NOMO-1 treated with dmso at 0.1 percent for 144 hours (cell line): Measurements from ENCODE around the gene XYLB.
"Not testable (repeated sequence)": the region's sequence is repeated elsewhere in the genome, so short reads cannot be mapped to it uniquely, and the experiment has no call there.

Source experiments
- DNase-seq: peaks from one replicate; lab custom pipeline; 2025; ENCODE audit not compliant: unreplicated experiment; lab: John Stamatoyannopoulos, UW

The XYLB gene

DNA sequence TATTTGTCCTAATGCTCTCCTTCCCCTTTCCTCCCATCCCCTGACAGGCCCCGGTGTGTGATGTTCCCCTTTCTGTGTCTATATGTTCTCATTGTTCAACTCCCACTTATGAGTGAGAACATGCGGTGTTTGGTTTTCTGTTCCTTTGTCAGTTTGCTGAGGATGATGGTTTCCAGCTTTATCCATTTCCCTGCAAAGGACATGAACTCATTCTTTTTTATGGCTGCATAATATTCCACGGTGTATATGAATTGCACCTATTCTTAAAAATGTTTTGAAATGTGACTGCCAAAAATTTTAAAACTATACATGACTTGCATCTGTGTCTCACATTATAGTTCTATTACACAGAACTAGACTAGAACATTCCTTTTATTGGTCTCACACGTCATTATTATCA, 25.9 kb upstream of the XYLB start:
- DNase-seq = not testable (repeated sequence)

DNA sequence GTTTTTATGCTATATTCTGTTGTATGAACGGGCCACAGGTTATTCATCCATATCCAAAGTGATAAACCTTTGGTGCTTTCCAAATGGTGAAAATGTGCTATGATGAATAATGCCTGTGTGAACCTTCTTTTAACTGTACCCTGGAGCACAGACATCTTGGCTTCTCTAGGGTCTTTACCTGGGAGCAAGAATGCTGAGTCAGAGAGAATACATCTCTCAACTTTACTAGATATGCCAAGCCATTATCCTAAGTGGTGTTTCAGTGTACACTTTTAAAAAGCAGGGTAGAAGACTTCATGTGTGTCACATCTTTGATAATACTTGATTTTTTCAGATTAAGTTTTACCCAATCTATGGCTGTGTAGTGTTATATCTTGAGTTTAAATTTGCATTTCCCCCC, 23.5 kb upstream of the XYLB start:
- DNase-seq = no peak

DNA sequence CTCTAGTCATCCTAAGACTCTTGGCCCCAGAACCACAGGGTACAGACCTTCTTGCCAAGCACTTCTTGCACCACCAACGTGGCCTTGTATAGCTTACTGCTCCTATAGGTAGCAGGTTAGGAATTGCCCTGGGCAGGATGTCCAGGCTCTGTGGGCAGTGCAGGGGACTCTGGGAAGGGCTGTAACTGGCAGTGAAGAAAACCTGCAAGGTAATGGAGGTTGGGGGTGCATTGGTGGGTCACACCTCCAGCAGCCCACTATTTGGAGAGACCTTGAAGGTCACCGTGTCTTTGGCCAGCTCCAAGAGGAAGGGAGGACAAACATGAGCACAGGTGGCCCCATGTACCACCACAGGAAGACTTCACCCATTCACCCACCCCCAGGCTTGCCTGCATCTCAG, 21.3 kb upstream of the XYLB start:
- DNase-seq = no peak

DNA sequence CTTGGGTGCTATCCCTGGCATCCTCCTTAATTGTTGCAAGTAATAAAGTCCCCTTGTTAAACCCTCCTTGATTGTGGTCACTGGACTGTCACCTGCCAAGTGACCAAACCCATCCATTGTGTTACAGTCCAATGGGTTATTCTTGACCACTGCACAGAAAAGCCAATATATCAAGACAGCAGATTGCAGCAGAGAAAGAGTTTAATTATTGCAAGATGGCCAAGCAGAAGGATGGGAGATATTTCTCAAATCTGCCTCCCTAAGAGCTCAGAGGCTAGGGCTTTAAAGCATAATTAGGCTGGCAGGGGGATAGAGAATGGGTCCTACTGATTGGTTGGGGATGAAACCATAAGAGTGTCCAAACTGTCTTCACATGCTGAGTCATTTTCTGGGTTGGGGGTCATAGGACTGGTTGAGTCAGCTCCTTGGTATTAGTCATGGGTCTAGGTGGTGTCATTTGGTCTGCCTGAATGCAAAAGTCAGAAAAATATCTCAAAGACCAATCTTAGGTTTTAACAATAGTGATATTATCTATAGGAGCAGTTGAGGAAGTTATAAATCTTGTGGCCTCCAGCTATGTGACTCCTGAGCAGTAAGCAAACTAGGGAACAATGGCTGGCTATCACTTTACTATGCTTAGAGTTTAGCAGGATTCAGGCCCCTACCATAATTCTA, 19.1 kb upstream of the XYLB start:
- DNase-seq = no peak

DNA sequence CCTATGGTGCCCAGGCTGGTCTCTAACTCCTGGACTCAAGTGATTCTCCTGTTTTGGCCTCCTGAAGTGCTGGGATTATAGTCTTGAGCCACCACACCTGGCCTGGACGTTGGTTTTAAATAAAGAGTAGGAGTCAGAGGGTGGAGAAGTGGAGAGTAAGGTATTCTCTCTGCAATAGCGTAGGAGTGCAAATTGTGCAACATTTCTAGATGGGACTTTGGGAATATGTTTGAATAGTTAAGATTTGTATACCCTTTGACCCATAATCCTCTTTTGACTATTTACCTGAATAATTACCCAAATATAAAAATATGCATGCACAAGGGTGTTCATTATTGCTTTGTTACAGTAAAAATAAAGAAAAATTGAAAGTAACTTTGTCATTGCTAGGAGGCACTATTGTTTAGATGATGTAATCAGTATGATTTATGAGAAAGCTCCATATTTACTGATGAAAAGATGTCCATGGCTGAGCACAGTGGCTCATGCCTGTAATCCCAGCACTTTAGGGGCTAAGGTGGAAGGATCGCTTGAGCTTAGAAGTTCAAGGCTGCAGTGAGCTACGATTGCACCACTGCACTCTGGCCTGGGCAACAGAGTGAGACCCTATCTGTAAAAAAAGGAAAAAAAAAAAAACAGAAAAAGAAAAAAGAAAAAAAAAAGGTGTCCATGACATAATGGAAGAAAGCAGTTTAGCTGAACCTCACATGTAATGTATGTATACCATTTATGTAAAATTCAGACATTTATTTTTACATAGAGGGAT, 15.1 kb upstream of the XYLB start:
- no peak for DNase-seq

DNA sequence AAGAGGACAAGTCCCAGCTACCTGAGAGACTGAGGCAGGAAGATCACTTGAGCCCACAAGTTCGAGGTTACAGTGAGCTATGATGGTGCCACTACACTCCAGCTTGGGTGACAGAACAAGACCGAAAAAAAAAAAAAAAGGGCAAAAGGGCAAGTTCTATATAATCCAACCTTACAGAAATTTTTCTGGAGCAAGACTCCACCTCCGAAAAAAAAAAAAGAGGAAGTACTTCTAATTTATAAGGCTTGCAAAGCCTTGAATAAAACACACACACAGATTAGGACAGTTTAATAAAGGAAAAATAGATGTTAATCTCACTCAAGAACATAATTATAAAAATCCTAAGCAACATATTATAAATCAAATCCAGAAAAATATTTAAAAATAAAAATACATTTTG, 14.4 kb upstream of the XYLB start:
- peak; percentile 37 for DNase-seq

DNA sequence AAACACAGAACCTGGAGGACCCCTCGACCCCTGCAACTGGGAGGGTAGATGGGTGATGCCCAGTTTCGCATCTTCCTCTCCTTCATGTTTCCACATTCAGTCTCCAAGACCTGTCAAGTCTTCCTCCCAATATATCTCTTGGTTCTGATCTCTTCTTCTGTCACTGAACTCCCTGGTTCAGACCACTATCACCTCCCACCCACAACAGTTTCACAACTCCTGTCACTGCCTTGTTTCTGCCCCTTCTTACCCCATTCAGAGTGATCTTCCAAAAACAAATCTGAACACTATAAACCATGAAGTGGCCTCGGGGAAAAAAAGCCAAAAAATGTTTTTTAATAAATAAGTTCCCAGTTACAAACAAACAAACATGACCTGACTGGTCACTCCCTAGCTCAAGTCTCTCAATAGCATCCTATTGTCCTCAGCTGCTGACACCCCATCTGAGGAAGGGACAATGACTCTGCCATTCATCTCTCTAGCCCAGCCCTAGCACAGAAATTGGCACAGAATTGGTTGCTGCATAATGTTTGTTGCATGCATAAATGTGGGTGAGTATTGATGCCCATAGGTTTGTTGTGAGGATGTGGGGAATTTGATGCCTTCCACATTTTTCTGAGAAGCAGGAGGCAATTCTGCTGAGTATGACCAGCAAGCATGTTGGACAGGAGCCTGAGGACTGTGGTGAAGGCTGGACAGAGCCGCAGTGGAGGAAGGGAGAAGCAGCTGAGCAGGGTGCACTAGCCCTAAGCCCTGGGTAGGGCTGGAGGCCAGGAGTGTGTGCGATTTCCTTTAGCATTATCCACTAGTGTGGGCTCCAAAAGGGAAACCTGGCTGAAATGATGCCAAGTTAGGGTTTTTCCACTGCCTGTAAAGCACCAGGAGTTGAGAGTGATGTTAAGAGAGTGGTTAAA, 12.2 kb upstream of the XYLB start:
- no peak for DNase-seq

DNA sequence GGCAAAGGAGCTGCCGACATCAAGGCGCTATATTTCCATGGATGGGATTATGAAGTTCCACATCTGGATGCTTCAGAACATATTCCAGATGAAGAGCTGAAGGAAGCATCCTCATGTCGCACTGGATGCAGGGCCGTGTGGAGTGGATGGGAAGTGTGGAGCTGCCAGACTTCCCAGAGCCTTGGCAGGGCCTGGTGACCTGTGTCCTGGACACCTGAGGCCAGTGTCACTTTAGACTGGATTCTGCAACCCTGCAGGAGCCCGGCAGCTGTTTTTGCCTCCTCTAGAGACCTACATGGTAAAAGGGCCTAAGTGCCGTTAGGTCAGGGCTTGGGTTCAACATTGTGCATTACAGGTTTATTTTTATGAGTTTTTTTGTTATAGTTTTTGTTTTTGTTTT, 11.3 kb upstream of the XYLB start:
- DNase-seq = no peak

DNA sequence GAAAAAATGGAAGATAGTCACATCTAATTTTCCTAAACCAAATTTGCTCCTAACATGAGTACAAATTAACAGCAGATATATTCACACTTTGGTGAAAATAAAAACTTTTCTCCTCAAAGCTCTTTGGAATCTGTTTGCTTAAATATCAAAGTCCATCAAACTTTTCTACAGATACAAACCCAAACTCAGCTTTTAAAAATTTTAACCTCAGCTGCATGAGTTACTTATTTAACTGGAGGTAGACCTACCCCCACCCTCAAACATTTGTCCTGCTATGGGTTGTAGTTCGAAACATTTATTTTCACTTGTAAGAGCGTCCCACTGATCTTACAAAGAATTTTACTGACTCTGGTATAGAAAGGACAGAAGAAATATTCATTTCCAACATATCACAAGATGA, 8.9 kb upstream of the XYLB start:
- no peak for DNase-seq

DNA sequence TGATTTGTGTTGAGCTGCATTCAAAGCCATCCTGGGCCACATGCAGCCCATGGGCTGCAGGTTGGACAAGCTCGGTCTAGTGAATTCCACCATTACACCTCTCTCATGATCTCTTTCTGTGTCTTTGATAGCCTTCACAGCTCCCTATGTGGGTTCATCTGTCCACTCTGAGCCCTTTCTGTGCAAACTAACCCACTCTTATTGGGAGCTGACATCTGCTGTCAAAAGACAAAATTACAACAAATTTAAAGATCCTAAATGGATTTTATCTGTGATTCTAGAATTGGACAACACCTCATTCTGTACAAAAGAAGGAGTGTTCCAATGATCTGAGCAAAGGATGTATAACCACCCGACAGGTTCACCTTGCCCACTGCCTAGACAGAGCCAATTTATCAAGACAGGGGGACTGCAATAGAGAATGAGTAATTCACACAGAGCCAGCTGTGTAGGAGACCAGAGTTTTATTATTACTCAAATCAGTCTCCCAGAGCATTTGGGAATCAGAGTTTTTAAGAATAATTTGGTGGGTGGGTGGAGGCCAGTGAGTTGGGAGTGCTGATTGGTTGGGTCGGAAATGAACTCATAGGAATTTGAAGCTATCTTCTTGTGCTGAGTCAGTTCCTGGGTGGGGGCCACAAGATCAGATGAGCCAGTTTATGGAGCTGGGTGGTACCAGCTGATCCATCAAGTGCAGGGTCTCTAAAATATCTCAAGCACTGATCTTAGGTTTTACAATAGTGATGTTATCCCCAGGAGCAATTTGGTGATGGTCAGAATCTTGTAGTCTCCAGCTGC, 2.6 kb upstream of the XYLB start:
- no peak for DNase-seq

DNA sequence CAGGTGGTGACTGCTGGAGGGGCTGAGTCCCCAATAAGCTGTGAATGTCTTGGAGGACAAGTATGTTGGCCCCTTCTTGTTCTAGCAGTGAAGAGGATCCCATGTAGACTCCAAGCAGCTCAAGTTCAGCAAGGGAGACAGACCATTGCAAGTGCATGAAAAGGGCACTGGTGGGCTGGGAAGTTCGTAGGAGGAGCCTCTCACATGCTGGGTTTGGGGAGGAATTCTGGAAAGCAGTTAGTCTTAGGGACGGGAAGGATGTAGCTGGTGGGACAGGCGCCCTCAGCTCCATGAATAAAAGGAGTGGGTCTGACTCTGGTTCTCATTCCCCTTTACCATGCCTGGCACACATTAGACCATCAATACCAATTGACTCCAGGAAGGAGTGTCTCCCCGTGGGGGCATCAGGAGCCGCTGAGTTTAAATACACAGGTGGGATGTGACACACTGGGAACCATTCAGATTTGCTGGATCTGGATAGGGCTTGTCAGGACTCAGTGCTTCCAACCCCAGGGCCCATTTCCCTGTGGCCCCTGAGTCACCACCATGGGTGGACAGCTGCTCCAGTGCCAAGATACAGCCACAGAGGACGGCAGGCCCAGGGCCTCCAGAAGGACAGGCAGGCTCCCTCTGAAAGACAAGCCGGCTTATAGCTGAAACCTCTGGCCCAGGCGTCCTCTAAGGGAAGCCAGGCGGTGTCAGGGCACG, 552 bp upstream of the XYLB start:
- DNase-seq = no peak

DNA sequence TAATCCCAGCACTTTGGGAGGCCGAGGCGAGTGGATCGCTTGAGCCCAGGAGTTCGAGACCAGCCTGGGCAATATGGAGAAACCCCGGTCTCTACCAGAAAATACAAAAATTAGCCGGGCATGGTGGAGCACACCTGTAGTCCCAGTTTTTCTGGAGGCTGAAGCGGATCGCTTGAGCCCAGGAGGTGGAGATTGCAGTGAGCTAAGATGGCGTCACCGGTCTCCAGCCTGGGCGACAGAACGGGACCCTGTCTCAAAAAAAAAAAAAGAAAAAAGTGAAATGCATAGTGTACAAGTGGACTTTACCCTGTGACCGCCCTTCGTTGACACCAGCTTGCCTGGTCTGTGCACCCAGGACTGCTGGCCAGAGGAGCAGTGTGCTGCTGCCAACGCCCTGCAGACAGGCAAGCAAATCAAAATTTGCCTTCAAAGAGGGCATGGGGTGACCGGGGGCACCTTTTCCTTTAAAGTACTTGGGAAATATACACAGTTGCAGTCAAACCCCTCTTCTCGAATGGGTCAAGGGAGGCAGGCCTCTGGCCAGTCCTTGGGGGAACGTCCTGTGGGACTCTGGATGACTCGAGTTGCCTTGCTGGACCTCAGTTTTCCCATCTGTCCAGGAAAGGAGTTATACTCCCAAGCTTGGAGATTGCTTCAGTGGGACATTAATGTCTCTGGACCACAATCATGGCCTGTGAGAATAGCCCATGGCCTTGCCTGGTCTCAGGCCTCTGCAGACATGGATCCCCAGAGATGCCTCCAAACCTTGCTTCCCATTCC, 1.0 kb downstream of the XYLB start:
- no peak for DNase-seq

DNA sequence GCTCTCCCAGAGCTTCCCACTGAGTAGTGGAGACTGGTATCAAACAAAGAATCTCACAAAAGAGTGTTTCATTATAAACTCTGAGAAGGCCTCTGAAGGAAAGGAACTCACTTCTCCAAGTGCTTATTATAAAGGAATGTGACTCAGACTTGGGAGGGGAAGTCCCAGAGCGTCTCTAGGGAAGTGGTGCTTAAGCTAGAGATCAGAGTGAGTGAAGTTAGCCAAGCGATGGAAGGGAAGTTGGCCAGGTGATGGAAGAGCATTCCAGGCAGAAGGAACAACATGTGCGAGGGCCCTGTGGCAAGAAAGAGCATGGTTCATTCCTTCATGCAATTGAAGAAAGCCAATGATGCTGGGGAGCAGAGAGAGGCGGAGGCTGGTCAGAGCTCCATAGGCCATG, 2.3 kb downstream of the XYLB start:
- no peak for DNase-seq

DNA sequence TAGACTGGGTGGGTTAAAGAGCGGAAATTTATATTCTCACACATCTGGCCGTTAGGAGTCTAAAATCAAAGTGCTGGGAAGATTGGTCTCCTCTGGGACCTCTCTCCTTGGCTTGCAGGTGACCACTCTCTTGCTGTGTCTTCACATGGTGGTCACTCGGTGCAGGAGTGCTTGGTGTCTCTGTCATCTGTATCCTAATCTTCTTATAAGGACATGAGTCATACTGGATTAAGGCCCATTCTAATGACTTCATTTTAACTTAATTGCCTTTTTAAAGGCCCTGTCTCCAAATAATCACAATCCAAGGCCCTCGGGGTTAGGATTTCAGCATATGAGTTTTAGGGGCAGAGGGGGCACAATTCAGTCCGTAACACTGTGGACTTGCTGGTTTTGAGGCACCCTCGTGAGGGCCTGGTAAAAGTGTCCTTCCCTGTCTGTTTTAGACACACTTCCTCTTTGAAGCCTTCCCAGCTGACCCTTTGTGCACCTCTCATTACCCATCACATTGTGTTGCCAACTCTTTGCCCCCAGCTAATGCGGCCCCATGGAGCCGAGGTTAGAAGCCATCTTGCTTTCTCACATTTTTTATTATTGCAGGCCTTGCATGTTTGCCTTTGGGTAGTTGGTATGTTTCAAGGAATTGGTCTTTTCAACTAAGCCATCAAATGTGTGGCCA, 3.2 kb downstream of the XYLB start:
- DNase-seq = no peak

DNA sequence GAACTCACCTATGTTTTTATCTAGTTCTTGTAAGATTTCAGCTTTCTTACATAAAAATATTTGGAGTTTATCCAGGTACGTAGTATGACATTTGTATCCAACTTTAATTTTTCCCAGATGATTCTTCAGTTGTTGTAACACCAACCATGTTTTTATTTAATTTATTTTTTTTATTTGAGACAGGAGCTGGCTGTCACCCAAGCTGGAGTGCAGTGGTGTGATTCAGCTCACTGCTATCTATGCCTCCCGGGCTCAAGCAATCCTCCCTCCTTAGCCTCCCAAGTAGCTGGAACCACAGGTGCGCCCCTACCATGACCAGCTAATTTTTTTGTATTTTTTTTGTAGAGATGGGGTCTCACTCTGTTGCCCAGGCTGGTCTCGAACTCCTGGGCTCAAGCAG, 6.6 kb downstream of the XYLB start:
- DNase-seq = no peak

DNA sequence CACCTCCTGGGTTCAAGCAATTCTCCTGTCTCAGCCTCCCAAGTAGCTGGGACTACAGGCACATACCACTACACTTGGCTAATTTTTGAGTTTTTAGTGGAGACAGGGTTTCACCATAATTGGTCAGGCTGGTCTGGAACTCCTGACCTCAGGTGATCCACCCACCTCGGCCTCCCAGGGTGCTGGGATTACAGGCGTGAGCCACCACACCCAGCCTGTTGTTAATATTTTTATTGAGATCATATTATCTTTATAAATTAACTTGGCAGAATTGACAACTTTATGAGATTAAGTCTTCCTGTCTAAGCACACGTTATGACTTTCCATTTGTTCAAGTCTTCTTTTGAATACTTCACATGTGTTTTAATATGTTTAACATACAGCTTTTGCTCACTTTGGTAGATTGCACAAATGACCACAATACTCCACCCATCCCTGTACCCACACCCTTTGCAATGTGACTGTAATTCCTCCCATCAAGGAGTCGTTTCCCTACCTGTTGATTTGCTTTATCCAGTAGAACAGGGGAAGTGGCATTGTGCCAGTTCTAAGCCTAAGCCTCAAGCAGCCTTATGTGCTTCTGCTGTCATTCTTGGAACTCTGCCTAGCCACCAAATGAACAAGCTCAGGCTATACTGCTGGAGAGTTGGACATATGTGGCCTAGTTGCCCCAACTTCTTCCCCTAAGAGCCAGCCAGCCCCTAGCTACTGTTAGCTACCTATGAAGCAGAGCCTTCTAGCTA, 8.2 kb downstream of the XYLB start:
- no peak for DNase-seq

DNA sequence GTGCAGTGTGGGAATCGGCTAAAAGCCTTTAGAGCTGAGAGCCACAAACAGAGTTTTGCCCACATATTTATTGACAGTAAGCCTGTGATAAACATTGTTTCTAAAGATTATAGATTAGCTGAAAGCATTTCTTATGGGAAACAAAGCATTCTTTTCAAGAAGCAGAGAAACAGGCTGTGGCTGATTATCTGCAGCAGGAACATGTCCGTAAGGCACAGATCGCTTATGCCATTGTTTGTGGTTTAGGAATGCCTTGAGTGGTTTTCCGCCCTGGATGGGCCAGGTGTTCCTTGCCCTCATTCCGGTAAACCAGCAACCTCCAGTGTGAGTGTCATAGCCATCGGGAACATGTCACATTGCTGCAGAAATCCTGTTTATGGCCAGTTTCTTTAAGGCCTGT, 12.5 kb downstream of the XYLB start:
- DNase-seq = no peak

DNA sequence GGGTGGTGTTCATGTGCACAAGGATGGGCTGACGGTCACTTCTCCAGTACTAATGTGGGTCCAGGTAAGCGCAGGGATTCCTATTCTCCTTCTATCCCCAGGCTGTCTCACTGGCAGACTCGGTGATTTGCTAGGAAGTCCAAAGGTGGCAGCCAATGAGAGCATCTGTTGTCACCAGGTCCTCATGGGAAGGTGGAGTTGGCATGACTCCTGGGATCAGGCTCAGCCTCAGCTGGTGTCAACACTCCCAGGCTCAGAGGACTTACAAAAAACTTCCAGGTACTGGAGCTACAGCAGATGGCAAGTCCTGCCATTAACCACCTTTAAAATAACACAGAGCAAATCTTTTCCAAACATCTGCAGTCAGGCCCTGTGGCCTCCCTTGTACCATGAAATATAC, 13.8 kb downstream of the XYLB start:
- no peak for DNase-seq
